GM10847 (cell line): Measurements from ENCODE around the gene LSG1.
A peak's percentile ranks its signal among the peaks of the same experiment; 100 is the strongest.

Source experiments
- POLR2A ChIP-seq: IDR thresholded peaks from 2 replicates; pipeline ENCODE4 v1.6.1; 2011; ENCODE audit not compliant: insufficient read length; ENCODE audit errors: extremely low read depth

The LSG1 gene

GRCh38 chr3:194690501-194691372, 18.7 kb upstream of the LSG1 start:
- TF ChIP-seq POLR2A = no peak

- TF ChIP-seq POLR2A = no peak
Observed at GRCh38 chr3:194689493-194689944, 17.5 kb upstream of the LSG1 start.

- no peak for TF ChIP-seq POLR2A
Observed at GRCh38 chr3:194688946-194689345, 17.0 kb upstream of the LSG1 start.

- TF ChIP-seq POLR2A = no peak
Observed at GRCh38 chr3:194688200-194688740, 16.3 kb upstream of the LSG1 start.

- no peak for TF ChIP-seq POLR2A
Observed at GRCh38 chr3:194687638-194688199, 15.7 kb upstream of the LSG1 start.

GRCh38 chr3:194686816-194687637, 15.0 kb upstream of the LSG1 start:
- TF ChIP-seq POLR2A = no peak

- no peak for TF ChIP-seq POLR2A
Observed at GRCh38 chr3:194686414-194686815, 14.4 kb upstream of the LSG1 start.

GRCh38 chr3:194685718-194686413, 13.9 kb upstream of the LSG1 start, which contains the start of gene FAM43A:
TSS of gene FAM43A (plus strand) at chr3:194685883. CDS start at chr3:194686827, 944 bp downstream.
- peak; percentile 100 for TF ChIP-seq POLR2A

- no peak for TF ChIP-seq POLR2A
Observed at GRCh38 chr3:194685065-194685717, 13.2 kb upstream of the LSG1 start.

GRCh38 chr3:194683380-194683779, 11.4 kb upstream of the LSG1 start:
- no peak for TF ChIP-seq POLR2A

- no peak for TF ChIP-seq POLR2A
Observed at GRCh38 chr3:194682694-194683310, 10.8 kb upstream of the LSG1 start.

- no peak for TF ChIP-seq POLR2A
Observed at GRCh38 chr3:194682189-194682693, 10.2 kb upstream of the LSG1 start.

GRCh38 chr3:194680888-194681615, 9.1 kb upstream of the LSG1 start:
- no peak for TF ChIP-seq POLR2A
